SKM-1 (cell line): ENCODE results near the gene NLGN4Y.

Experiments
- DNase-seq: peaks from one replicate; lab custom pipeline; 2025; ENCODE audit not compliant: unreplicated experiment; lab: John Stamatoyannopoulos, UW

NLGN4Y gene

DNA sequence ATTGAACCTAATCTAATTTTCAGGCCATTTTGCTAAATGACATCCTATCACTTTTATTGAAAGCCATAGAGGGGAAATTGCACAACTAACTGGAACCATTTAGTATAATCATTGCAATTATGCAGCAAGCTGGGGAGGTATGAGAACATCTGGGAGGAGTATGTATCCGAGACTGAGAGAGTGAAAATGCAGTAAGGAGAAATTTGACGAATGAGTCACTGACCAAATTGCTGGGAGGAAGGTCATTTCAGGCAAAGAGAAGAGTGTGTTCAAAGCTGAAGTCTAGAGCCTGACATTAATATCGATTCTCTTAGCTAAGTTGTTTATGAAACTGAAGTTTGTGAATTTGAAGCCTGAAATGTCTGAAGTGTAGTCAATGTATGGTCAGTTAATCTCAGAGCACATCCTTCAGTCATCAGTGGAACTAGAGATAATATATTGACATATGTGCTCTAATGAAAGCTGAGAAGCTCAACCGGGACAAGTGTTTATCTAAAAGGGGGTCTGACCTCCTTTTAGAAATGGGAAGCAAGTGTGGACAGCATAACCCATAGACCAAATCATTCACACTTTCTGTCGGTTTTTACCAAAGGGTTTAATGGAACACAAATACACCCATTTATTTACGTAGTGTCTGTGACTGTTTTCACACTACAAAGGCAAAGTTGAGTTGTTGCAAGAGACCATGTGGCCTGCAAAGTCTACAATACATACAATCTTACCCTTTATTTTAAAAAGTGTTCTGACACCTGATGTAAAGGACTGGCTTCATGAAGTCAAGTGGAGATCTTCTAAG lies 120.0 kb downstream of the NLGN4Y start:
- DNase-seq: no peak

DNA sequence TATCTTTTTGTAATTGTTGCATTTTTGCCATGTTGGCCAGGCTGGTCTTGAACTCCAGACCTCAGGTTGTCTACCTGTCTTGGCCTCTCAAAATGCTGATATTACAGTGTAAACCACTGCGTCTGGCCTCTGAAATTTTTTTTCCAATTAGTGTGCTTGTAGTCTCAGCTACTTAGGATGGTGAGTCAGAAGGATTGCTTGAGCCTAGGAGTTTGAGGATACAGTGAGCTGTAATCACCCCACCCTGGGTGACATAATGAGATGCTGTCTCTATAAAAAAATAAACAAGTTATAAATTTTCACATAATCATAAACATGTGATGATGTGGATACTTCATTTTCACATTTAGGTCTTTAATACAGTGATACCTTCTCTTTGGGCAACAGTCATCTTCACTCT lies 154.9 kb downstream of the NLGN4Y start:
- DNase-seq: no peak

GRCh38 chrY:14694543-14694942 lies 170.2 kb downstream of the NLGN4Y start:
- no peak for DNase-seq

GRCh38 chrY:14708158-14708557 lies 183.8 kb downstream of the NLGN4Y start:
- no peak for DNase-seq

DNA sequence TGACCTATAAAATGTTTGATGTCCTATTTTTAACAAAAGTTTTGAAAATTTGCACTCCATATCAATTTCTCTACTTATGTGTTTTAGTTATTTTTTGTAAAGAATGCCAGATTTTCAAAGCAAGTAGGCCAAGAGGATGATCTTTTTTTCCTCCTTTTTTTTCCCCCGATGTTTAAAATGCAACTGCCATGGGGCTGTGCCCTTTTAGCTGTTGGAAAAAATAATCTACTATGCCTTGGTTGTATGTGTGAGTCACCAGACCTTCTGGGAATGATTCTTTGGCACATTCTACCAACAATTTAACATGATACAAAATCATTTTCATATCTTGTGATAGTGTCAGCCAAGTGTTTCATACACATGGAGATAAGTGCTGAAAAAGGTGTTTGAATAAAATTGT lies 217.3 kb downstream of the NLGN4Y start:
- no peak for DNase-seq

GRCh38 chrY:14748329-14748728 lies 224.0 kb downstream of the NLGN4Y start:
- no peak for DNase-seq

- no peak for DNase-seq
Measured at GRCh38 chrY:14755571-14755970, 231.2 kb downstream of the NLGN4Y start.

DNA sequence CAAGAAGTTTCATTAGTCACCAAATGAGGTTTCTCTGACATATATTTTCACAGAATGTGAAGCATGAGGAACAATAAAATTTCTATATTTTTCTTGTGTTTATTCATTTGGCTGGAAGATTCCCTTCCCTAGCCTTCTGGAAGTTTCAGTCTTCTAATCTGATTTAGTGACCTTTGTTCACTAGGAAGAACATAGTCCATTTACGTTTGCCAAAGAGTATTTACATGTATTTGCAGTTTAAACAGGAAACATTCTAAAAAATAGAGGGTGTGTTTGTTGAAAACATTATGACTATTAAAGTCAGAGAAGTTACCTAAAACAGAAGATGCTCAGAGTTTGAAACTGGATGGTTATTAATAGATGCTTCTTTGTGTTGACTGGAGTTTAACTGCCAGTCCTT lies 238.6 kb downstream of the NLGN4Y start:
- no peak for DNase-seq

DNA sequence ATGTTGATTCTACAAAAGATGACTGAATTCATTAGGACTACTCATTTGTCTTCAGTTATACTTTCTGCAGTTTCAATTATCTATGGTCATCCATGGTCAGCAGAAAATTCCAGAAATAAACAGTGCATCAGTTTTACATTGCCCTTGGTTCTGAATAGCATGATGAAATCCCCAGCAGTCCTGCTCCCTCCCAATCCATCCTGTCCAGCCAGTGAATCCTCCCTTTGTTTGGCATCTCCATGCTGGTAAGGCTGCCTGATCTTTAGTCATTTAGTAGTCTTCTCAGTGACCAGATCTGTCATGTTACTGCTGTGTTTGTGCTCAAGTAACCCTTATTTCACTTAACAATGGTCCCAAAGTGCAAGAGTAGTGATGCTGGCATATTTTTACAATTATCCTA lies 239.3 kb downstream of the NLGN4Y start:
- no peak for DNase-seq

DNA sequence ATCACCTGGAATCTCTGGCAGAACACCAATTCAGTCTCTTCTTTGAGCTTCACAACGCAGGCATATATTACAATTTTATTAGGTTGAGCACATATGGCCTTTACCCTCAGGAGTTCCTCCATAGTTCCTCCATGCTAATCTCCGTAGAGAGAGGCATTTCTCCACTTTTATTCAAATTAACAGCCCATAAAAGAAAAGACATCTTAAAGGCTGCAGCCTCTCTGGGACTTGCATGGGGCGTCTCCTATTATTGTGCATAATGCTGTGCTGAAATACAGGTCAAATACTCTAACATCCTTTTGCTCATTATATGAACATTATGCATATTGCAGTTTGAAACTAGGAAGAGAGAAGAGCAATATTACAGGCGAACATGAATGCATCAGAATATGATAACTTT lies 253.9 kb downstream of the NLGN4Y start:
- DNase-seq: no peak

DNA sequence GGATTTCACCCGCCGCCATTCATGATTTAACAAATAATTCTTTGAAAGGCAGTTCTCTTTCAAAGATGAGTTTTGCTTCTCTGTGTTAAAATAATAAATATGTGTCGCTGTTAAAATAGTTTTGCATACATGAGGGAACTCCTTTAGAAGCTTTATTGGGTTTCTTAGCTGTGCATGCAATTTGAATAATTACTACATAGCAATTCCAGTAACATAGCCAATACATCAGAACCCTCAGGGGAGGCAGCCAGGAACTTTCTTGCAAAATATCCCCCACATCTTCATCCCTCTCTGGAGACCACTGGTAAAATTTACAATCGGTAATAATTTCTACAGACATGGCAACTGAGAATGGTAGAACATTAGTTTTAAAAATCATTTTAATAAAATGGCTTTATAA lies 268.8 kb downstream of the NLGN4Y start:
- no peak for DNase-seq

- DNase-seq: no peak
Measured at GRCh38 chrY:14793674-14794073, 269.3 kb downstream of the NLGN4Y start.

DNA sequence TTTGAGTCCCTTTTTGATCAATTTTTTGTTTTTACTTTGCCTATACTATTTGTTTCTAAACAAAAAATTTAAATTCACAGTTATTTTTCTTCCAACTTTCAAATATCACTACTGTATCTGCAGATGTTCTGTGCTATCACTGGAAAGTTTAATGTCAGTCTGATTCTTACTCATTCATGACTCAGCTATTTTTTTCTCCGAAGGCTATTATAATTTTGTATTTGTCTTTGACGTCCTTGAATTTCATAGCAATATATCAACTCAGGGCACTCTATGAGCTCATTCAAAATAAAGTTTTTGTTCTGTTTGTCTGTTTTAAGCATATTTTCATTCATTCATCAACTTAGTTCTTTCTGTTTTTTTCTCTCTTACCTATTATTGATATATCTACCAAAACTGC lies 273.7 kb downstream of the NLGN4Y start:
- no peak for DNase-seq

- DNase-seq: no peak
Measured at GRCh38 chrY:14801096-14801495, 276.8 kb downstream of the NLGN4Y start.

DNA sequence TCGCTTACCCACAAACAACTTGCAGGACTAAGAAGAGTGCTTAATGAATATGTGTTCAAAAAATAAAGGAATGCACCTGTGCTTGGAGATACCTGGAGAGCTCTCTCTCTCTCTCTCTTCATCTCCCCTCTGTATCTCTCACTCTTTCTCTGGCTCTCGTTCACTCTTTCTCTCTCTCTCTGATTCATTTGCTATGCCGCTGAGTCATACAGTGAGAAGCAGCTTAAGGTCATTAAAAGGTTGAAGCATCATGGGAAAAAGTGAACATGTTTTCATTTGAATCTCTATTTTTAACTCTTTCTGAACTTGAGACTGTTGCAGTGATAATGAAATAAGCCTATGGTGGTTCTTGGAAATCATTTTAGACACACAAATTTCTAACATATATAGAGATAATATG lies 277.8 kb downstream of the NLGN4Y start:
- DNase-seq: no peak

DNA sequence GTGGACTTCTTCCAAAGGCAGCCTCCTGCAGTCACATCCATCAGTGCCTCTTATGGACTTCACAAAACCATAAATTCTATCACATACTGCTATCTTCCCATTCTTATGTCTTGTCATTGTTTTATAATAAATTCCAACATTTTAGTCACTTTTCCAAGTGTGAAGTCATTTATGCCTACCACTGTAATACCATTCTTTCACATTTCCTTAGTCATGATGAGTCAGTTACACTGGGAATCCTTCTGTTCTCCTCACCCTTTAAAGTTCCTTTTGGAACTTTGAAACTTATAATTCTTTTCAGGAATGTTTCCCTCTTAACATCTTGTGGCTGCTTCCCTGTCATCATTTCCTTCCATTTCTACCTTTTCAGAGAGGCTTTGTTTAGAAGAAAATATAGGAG lies 279.7 kb downstream of the NLGN4Y start:
- DNase-seq: no peak

DNA sequence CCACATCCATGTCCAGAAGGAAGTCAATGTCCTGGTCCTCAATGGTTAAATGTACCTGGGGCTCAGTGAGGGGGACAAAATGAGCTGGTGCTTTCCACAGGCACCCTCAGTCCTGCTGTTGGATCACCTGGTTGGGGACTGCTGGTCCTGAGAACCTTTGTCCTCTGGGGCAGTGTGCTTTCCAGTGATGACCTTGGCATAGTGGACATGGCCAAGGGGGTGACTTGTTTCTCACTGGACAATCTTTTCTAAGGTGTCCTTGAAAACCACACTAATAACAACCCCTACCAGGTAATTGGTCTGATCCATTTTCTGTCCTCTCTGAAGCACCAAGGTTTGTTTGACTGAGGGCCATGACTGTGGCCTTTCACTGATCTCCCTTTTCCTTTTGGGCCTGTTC lies 294.1 kb downstream of the NLGN4Y start:
- no peak for DNase-seq

- no peak for DNase-seq
Measured at GRCh38 chrY:14822201-14822600, 297.9 kb downstream of the NLGN4Y start.

DNA sequence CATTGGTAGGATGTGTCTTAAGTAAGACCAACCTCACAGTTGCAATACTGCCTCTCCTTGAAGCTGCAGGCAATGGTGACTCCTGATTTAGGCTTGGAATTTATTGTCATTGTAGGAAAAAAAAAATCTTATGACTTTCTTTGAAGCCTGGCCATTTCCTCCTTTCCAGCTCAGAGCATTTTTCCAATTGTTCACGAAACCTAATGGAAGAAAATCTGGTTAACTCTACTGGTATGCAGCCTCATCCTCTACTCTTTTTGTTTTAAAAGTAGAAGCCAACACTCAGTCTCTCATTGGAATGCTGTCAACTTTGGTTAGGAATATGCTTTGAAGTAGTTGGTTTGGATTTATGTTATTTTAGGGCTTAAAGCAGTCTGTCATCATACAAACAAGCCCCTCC lies 298.6 kb downstream of the NLGN4Y start:
- DNase-seq: no peak

DNA sequence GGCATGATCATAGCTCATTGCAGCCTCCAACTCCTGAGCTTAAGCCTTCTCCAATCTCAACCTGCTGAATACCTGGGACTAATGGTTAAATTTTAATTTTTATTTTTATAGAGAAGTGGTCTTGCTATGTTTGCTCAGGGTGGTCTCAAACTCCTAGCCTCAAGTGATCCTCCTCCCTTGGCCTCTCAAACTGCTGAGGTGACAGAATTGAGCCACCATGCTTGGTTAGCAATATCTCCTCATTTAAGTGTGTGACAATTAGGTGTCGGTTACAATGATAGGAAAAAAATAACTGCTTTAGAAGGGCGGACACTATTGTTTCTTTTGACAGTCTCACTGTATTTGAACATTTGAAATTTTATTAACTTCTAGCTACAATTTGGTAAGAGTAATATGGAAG lies 300.3 kb downstream of the NLGN4Y start:
- DNase-seq: no peak

DNA sequence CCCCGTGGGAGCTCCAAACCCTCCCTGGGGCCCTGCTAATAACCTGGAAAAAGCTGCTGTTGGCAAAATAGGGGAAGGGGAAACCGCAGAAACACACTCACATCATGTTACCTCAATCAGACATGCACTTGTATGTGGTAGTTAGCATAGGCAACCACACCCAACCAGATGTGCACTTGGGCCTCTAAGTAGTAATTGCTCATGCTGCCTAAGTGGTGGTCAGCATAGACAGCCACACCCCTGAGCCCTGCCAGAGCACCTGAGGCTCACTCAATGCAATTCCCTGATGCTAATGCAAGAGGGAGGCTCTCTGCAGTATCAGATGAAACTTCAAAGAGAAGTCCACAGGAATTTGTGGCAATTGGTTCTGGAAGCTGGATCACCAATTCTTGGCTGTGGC lies 301.4 kb downstream of the NLGN4Y start:
- no peak for DNase-seq

- no peak for DNase-seq
Measured at GRCh38 chrY:14828531-14828930, 304.2 kb downstream of the NLGN4Y start.

GRCh38 chrY:14829366-14829885 lies 305.1 kb downstream of the NLGN4Y start:
- no peak for DNase-seq
